Left lung (tissue), 10 donors: ENCODE measurements around the gene TAX1BP3. TPM values are rescaled to one million over a fixed set of nuclear protein-coding genes. Genes with fewer than 3 reads are reported as not detected.

Source experiments
- ATAC-seq: fragments of 200-7000 bp; cut with Tn5 transposase; one replicate; pipeline ENCODE4 v1.9.1; 2020; ENCODE audit warnings: moderate library complexity
- DNase-seq, 4 donors: peaks; one replicate each; pipeline ENCODE4 v3.0.0-alpha.2; 2013 to 2020
- H3K27ac ChIP-seq, 2 donors: fragments of 200-600 bp; sonication (generic) in 1 of 2; one replicate each; pipeline versions ENCODE4 v1.5.0 to v1.8.0; 2020 to 2021
- H3K27me3 ChIP-seq, 2 donors: fragments of 200-600 bp; sonication (generic) in 1 of 2; one replicate each; pipeline versions ENCODE4 v1.5.0 to v1.8.0; 2020 to 2021
- H3K36me3 ChIP-seq, 2 donors: fragments of 200-600 bp; sonication (generic) in 1 of 2; one replicate each; pipeline versions ENCODE4 v1.5.0 to v1.8.0; 2020 to 2021
- H3K4me1 ChIP-seq, 2 donors: fragments of 200-600 bp; one replicate each; pipeline ENCODE4 v1.8.0; 2021
- H3K4me3 ChIP-seq, 2 donors: fragments of 200-600 bp; sonication (generic) in 1 of 2; one replicate each; pipeline versions ENCODE4 v1.5.0 to v1.8.0; 2020 to 2021; ENCODE audit warnings: mild to moderate bottlenecking in 1 of 2
- H3K9me3 ChIP-seq, 2 donors: fragments of 200-600 bp; sonication (generic) in 1 of 2; one replicate each; pipeline versions ENCODE4 v1.5.0 to v1.8.0; 2020 to 2021
- intact Hi-C, 2 donors: fragments of 100-400 bp; cut with DNase I; formaldehyde crosslinking; loops; one replicate each; pipeline versions ENCODE4 v1.11.2 to v1.14.2; 2022
- polyA plus RNA-seq, 6 donors: library from polyadenylated mRNA; unstranded; fragments of 120-200 nt; gene quantifications; one replicate each; pipeline ENCODE4 v1.2.1, GENCODE V29; 2013; ENCODE audit not compliant: insufficient read length in 6 of 6
- total RNA-seq, 2 donors: library from RNA; stranded (reverse); fragmentation: NEBNext Ultra II Directional; extraction: Animal tissue kit (Norgen Biotek cat#: 25700); gene quantifications; one replicate each; pipeline ENCODE4 v1.2.1, GENCODE V29; 2021
- TF ChIP-seq, protein P1 (sequence below), 2 donors: fragments of 200-600 bp; sonication (generic) in 1 of 2; IDR thresholded peaks; one replicate each; pipeline versions ENCODE4 v1.5.0 to v1.8.0; 2021; ENCODE audit warnings: antibody characterized with exemption in 2 of 2
- donor health status: DM: no; HTN: yes; CAD: no.
- donor health status: DM: no; HTN: no; CAD: no.

TAX1BP3 gene
- total and polyA plus RNA-seq, 8 donors, result 65.2 to 194 (median 86.1) TPM

DNA sequence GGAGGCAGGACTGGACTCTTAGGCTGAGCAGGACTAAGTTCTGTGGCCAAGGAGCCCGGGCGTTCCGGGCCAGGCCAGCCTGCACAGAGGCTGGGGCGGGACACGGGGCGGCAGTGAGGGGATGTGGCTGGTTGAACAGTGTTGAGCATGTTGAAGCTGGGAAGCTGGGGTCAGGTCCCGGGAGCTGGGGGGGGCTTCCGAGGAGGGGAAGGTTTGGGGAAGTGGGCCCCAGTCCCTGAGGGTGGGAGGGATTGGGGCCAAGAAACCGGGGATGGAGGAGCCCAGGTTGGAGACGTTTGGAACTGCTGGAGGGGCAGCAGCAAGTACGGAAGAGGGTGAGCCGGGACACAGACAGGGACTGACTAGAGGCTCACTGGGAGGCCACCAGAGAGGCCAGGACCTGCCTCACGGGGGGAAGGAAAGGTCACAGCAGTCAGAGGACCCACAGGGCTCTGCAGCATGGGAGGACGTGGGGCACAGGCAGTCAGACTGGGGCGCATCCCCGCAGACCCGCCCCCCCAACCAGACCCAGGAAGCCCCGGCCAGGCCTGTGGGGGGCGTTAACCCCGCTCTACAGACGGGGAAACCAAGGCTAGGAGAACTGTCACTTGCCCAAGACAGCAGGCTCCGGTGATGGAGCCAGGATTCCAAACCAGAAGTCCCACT is 9.5 kb downstream of the TAX1BP3 start:
- Histone ChIP-seq H3K27ac (peak overlapping the region; percentile 33 to 64), H3K36me3 (peaks cover 0 to 64% of the 10 kb centered on the region in 2 donors), H3K4me3 (no peak overlapping the region), H3K4me1 (peaks cover 0 to 17% of the 10 kb centered on the region in 2 donors), H3K9me3 (no peaks in the 10 kb centered on the region), H3K27me3 (no peaks in the 10 kb centered on the region)
- ATAC-seq (peak; percentile 6), DNase-seq (no peak)
- intact Hi-C loops, result no loop called here
- TF ChIP-seq, protein P1, sequence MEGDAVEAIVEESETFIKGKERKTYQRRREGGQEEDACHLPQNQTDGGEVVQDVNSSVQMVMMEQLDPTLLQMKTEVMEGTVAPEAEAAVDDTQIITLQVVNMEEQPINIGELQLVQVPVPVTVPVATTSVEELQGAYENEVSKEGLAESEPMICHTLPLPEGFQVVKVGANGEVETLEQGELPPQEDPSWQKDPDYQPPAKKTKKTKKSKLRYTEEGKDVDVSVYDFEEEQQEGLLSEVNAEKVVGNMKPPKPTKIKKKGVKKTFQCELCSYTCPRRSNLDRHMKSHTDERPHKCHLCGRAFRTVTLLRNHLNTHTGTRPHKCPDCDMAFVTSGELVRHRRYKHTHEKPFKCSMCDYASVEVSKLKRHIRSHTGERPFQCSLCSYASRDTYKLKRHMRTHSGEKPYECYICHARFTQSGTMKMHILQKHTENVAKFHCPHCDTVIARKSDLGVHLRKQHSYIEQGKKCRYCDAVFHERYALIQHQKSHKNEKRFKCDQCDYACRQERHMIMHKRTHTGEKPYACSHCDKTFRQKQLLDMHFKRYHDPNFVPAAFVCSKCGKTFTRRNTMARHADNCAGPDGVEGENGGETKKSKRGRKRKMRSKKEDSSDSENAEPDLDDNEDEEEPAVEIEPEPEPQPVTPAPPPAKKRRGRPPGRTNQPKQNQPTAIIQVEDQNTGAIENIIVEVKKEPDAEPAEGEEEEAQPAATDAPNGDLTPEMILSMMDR (IDR thresholded peaks at IDR 0.05), result no peak

DNA sequence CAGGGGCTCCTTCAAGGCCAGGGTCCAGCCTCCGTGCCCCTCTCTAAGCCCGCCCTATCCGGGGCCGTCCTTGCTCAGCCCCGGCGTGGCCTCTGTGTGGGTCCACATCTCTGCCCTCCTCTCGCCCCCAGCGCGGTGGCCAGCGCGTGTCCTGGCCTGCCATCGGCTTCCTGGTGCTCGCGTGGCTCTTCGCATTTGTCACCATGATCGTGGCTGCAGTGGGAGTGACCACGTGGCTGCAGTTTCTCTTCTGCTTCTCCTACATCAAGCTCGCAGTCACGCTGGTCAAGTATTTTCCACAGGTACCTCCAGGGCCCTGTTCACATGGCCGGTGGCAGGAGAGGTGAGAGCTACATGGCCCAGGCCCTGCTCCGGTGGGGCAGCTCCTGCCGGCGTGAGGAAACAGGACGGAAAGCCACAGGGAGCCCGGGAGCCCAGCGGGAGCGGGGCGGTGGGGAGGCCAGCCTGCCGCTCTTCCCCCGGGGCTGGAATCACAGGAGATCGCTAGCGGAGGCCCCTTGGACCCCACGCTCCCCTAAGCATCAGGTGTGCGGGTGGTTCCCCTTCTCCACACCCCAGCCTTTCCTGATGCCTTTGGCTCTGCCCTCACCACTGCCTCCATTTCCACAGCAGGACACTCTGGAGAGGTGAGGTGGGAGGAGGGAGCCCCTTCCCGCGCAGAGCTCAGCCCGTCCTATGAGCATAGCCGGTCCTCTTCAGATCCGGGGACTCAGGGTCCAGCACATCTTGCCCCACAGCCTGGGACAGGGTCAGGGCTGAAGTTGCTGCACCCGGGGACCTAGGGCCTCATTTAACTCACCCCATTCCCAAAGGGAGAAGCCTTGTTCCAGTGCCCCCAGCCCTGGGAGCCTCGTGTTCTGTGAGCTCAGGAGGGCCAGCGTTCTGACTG is 10.2 kb downstream of the TAX1BP3 start:
- Histone ChIP-seq H3K9me3 (no peaks in the 10 kb centered on the region), H3K4me1 (peaks cover 0 to 17% of the 10 kb centered on the region in 2 donors), H3K27ac (no peak overlapping the region), H3K4me3 (no peak overlapping the region), H3K27me3 (no peaks in the 10 kb centered on the region), H3K36me3 (peaks cover 0 to 56% of the 10 kb centered on the region in 2 donors)
- intact Hi-C loops, result no loop called here
- TF ChIP-seq, protein P1 (IDR thresholded peaks at IDR 0.05), result no peak
- DNase-seq (no peak), ATAC-seq (no peak)

- no peak overlapping the region for H3K27ac ChIP-seq
- DNase-seq (no peak), ATAC-seq (no peak)
- no peak overlapping the region for H3K4me3 ChIP-seq
- intact Hi-C loops, result no loop called here
- H3K9me3 ChIP-seq, result no peaks in the 10 kb centered on the region
- H3K36me3 ChIP-seq, result peaks cover 0 to 50% of the 10 kb centered on the region in 2 donors
- H3K27me3 ChIP-seq, result no peaks in the 10 kb centered on the region
- H3K4me1 ChIP-seq, result peaks cover 0 to 17% of the 10 kb centered on the region in 2 donors
- TF ChIP-seq, protein P1 (IDR thresholded peaks at IDR 0.05), result no peak
These were observed 10.8 kb downstream of the TAX1BP3 start for GRCh38 chr17:3657588-3657869.

- Histone ChIP-seq H3K9me3 (no peaks in the 10 kb centered on the region), H3K27ac (no peak overlapping the region), H3K36me3 (peaks cover 0 to 45% of the 10 kb centered on the region in 2 donors), H3K27me3 (no peaks in the 10 kb centered on the region), H3K4me3 (no peak overlapping the region), H3K4me1 (peaks cover 0 to 17% of the 10 kb centered on the region in 2 donors)
- intact Hi-C loops, result no loop called here
- ATAC-seq (no peak), DNase-seq (peak in 1 of 4 donors; percentile 64)
- TF ChIP-seq, protein P1 (IDR thresholded peaks at IDR 0.05), result no peak
These were observed 11.4 kb downstream of the TAX1BP3 start for GRCh38 chr17:3656755-3657587.
